ENCODE data around the gene HERC4. TPM values are rescaled to one million over a fixed set of nuclear protein-coding genes. Genes with fewer than 3 reads are reported as not detected.
"Not testable (repeated sequence)": the region's sequence is repeated elsewhere in the genome, so short reads cannot be mapped to it uniquely, and the experiment has no call there.

Gene HERC4
- polyA plus RNA-seq, 1 donor, result 31.9 TPM

- DNase-seq, result no peak
Observed at GRCh38 chr10:68090586-68090985, 15.5 kb upstream of the HERC4 start.

- no peak for DNase-seq
Observed at GRCh38 chr10:68088740-68089139, 13.7 kb upstream of the HERC4 start.

- no peak for DNase-seq
Observed at GRCh38 chr10:68087685-68088401, 12.8 kb upstream of the HERC4 start.

GRCh38 chr10:68086910-68087684, 12.0 kb upstream of the HERC4 start:
- DNase-seq, result no peak

- no peak for DNase-seq
Observed at GRCh38 chr10:68086011-68086410, 10.9 kb upstream of the HERC4 start.

GRCh38 chr10:68084469-68084868, 9.4 kb upstream of the HERC4 start:
- no peak for DNase-seq

GRCh38 chr10:68083953-68084352, 8.9 kb upstream of the HERC4 start:
- no peak for DNase-seq

- peak; percentile 29 for DNase-seq
Observed at GRCh38 chr10:68082872-68083271, 7.8 kb upstream of the HERC4 start.

GRCh38 chr10:68081916-68082315, 6.8 kb upstream of the HERC4 start:
- DNase-seq, result no peak

GRCh38 chr10:68080853-68081431, 5.9 kb upstream of the HERC4 start:
- DNase-seq, result no peak

- no peak for DNase-seq
Observed at GRCh38 chr10:68079434-68079833, 4.4 kb upstream of the HERC4 start.

- no peak for DNase-seq
Observed at GRCh38 chr10:68077026-68077425, 1.9 kb upstream of the HERC4 start.

- DNase-seq, result not testable (repeated sequence)
Observed at GRCh38 chr10:68076081-68076480, 998 bp upstream of the HERC4 start.

GRCh38 chr10:68075550-68076004, 494 bp upstream of the HERC4 start:
- peak; percentile 10 for DNase-seq

- DNase-seq, result peak; percentile 15
Observed at GRCh38 chr10:68074031-68074774, 880 bp downstream of the HERC4 start.

- no peak for DNase-seq
Observed at GRCh38 chr10:68073631-68074030, 1.5 kb downstream of the HERC4 start.

- DNase-seq, result no peak
Observed at GRCh38 chr10:68067508-68067907, 7.6 kb downstream of the HERC4 start.

GRCh38 chr10:68067029-68067428, 8.1 kb downstream of the HERC4 start:
- no peak for DNase-seq

- no peak for DNase-seq
Observed at GRCh38 chr10:68053553-68053952, 21.5 kb downstream of the HERC4 start.

- DNase-seq, result no peak
Observed at GRCh38 chr10:68052463-68052862, 22.6 kb downstream of the HERC4 start.

GRCh38 chr10:68049289-68050078, 25.6 kb downstream of the HERC4 start:
- DNase-seq, result no peak

Measured in hindlimb muscle (tissue), 1 donor.